Measurements from ENCODE around the gene NISCH.

Gene NISCH

DNA sequence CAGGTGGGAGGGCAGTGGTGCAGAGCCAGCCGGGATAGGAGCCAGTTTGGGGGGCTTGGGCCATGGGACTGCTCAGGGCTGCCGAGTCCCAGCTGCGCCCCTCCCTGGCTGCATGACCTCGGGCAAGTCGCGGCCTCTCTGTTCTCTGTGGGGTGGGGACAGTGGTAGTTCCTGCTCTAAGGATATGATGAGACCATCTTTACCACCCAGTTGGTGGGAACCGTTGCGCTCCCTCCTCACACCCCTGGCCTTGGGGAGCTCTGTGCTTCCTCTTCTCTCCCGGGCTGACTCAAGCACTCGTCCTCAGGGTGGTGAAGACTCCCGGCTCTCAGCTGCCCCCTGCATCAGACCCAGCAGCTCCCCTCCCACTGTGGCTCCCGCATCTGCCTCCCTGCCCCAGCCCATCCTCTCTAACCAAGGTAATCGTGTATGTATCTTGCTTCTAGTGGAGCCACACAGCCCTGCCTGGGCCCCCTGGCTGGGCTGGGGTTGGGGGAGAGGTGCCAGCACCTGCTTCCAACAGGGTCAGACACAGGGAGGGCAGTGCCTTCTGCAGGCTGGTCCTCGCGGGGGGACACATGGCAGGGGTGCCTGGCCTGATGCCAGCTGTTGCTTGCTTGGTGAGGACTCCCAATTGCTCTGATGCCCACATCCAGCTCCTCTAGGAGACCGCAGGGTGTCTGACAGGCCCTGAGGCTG lies 24.6 kb downstream of the NISCH start:
- H3K4me1 ChIP-seq (ENCODE audit: control insufficient read depth, low read length) = no peaks in the 10 kb centered on the region
- H3K9me3 ChIP-seq (ENCODE audit: control insufficient read depth, insufficient read depth, low read length) = no peaks in the 10 kb centered on the region
- TF ChIP-seq, protein P1, sequence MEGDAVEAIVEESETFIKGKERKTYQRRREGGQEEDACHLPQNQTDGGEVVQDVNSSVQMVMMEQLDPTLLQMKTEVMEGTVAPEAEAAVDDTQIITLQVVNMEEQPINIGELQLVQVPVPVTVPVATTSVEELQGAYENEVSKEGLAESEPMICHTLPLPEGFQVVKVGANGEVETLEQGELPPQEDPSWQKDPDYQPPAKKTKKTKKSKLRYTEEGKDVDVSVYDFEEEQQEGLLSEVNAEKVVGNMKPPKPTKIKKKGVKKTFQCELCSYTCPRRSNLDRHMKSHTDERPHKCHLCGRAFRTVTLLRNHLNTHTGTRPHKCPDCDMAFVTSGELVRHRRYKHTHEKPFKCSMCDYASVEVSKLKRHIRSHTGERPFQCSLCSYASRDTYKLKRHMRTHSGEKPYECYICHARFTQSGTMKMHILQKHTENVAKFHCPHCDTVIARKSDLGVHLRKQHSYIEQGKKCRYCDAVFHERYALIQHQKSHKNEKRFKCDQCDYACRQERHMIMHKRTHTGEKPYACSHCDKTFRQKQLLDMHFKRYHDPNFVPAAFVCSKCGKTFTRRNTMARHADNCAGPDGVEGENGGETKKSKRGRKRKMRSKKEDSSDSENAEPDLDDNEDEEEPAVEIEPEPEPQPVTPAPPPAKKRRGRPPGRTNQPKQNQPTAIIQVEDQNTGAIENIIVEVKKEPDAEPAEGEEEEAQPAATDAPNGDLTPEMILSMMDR (IDR thresholded peaks at IDR 0.05; ENCODE audit: low read depth, low read length, poor library complexity, severe bottlenecking) = no peak
- TF ChIP-seq EZH2phosphoT487 (IDR thresholded peaks at IDR 0.05; ENCODE audit: borderline replicate concordance, low read length) = no peak
- H3K27ac ChIP-seq (ENCODE audit: low read depth, low read length) = no peak overlapping the region
- H4K20me1 ChIP-seq (ENCODE audit: control insufficient read depth, insufficient read depth, low read depth, low read length) = no peaks in the 10 kb centered on the region
- H3K79me2 ChIP-seq (ENCODE audit: control insufficient read depth, low read length) = no peaks in the 10 kb centered on the region
- H3K27me3 ChIP-seq (ENCODE audit: control insufficient read depth, low read length) = no peaks in the 10 kb centered on the region
- H3F3A ChIP-seq (ENCODE audit: control insufficient read depth, insufficient read depth) = no peaks in the 10 kb centered on the region
- no peaks in the 10 kb centered on the region for H3K9me2 ChIP-seq (replicated peaks; ENCODE audit: control insufficient read depth, low read length)
- H3K36me3 ChIP-seq (ENCODE audit: control insufficient read depth, low read length) = peaks cover 71% of the 10 kb centered on the region
- H3K4me2 ChIP-seq (ENCODE audit: low read length) = no peak overlapping the region
- no peak overlapping the region for H3K4me3 ChIP-seq (ENCODE audit: low read length)

DNA sequence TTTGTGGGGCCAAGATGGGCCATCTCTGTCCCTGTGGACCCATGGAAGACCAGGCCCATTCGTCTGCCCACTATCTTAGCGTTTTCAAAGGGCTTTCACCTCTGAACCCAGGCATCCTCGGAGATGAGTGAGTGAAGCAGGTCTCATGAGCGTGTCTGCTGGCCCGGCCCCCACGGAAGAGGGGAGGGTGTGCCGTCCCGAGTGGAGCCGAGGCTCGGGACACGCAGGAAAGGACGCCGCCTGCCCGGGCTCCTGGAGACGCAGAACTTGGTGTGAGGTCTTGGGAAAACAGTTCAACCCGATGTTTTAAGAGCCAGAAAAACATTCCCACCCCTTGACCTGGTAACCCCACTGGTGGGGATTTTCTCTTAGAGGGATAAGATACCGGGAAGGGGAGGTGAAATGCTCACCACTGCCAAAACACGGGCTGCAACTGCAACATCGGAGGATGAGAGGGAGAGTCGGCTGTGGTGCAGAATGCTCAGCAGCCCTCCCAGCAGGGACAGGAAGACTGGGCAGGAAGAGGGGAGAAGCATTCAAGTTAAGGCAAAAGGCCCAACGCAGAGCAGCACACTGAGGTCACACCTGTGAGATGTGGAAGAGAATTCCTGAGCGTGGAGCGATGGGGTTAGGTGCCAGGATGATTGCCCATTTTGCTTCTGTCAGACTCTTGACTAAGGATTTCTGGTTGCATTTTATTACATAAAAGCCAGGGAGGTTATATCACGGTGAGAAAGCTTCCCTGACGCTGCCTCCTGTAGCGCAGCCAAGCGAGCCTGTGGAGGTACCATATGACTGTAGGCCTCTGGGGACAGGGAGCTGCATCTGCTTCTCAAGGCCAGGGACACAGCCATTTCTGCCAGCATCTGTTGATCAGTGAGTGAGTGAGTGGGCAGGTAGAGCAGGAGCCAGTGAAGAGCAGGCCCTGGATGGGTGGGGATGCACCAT lies 25.6 kb downstream of the NISCH start:
- peaks cover 70% of the 10 kb centered on the region for H3K36me3 ChIP-seq (ENCODE audit: control insufficient read depth, low read length)
- no peaks in the 10 kb centered on the region for H3K27me3 ChIP-seq (ENCODE audit: control insufficient read depth, low read length)
- no peaks in the 10 kb centered on the region for H3K79me2 ChIP-seq (ENCODE audit: control insufficient read depth, low read length)
- no peak overlapping the region for H3K27ac ChIP-seq (ENCODE audit: low read depth, low read length)
- no peaks in the 10 kb centered on the region for H3K4me1 ChIP-seq (ENCODE audit: control insufficient read depth, low read length)
- no peaks in the 10 kb centered on the region for H4K20me1 ChIP-seq (ENCODE audit: control insufficient read depth, insufficient read depth, low read depth, low read length)
- no peaks in the 10 kb centered on the region for H3K9me3 ChIP-seq (ENCODE audit: control insufficient read depth, insufficient read depth, low read length)
- no peaks in the 10 kb centered on the region for H3F3A ChIP-seq (ENCODE audit: control insufficient read depth, insufficient read depth)
- no peaks in the 10 kb centered on the region for H3K9me2 ChIP-seq (replicated peaks; ENCODE audit: control insufficient read depth, low read length)
- H3K4me3 ChIP-seq (ENCODE audit: low read length) = no peak overlapping the region
- H3K4me2 ChIP-seq (ENCODE audit: low read length) = no peak overlapping the region
- no peak for TF ChIP-seq EZH2phosphoT487 (IDR thresholded peaks at IDR 0.05; ENCODE audit: borderline replicate concordance, low read length)
- TF ChIP-seq, protein P1 (IDR thresholded peaks at IDR 0.05; ENCODE audit: low read depth, low read length, poor library complexity, severe bottlenecking) = no peak

DNA sequence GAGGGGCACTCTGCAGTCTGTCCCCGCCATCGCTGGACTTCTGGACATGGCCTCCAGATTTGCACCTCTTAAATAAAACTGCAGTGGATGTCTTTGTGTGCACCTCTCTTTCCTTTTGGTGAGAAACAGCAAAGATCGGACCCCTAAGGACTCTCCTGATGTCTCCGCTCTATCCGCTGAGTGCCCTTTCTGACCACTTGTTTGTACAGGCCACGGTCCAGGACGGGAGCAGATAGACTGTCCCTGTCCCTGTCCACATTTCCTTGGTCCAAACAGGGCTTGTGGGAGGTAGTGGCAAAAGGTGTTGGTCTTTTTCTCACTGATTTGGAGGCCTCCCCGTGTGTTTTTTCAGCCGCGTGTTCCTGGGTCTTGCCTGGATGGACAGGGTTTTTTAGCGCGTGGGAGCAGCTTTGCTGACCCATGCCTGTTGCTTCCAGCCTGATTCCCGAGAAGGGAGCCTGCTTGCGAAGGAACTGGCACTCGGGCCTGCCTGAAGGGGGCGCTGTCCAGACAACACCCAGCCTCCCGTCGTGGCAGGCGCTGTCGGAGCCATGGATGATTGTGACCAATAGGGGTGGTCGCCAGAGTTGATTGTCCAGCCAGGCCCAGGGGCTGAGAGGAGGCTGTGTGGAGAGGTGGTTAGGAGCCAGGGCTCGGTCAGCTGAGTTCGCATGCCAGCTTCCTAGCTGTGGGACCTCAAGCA lies 26.6 kb downstream of the NISCH start:
- H3K27ac ChIP-seq (ENCODE audit: low read depth, low read length) = no peak overlapping the region
- H3K4me3 ChIP-seq (ENCODE audit: low read length) = no peak overlapping the region
- H3K9me2 ChIP-seq (replicated peaks; ENCODE audit: control insufficient read depth, low read length) = no peaks in the 10 kb centered on the region
- H3K27me3 ChIP-seq (ENCODE audit: control insufficient read depth, low read length) = no peaks in the 10 kb centered on the region
- no peaks in the 10 kb centered on the region for H3K79me2 ChIP-seq (ENCODE audit: control insufficient read depth, low read length)
- no peak overlapping the region for H3K4me2 ChIP-seq (ENCODE audit: low read length)
- no peaks in the 10 kb centered on the region for H3F3A ChIP-seq (ENCODE audit: control insufficient read depth, insufficient read depth)
- H3K4me1 ChIP-seq (ENCODE audit: control insufficient read depth, low read length) = no peaks in the 10 kb centered on the region
- TF ChIP-seq, protein P1 (IDR thresholded peaks at IDR 0.05; ENCODE audit: low read depth, low read length, poor library complexity, severe bottlenecking) = peak; percentile 76
- TF ChIP-seq EZH2phosphoT487 (IDR thresholded peaks at IDR 0.05; ENCODE audit: borderline replicate concordance, low read length) = no peak
- H3K36me3 ChIP-seq (ENCODE audit: control insufficient read depth, low read length) = peaks cover 69% of the 10 kb centered on the region
- H3K9me3 ChIP-seq (ENCODE audit: control insufficient read depth, insufficient read depth, low read length) = no peaks in the 10 kb centered on the region
- H4K20me1 ChIP-seq (ENCODE audit: control insufficient read depth, insufficient read depth, low read depth, low read length) = no peaks in the 10 kb centered on the region

Data from DOHH2 (cell line).